CD4-positive, alpha-beta T cell treated with Interleukin-21 for 1 hour (primary cell): Measurements from ENCODE around the gene ENTR1.

Experiments used
- DNase-seq: peaks from one replicate; pipeline ENCODE4 v3.0.0-alpha.2; 2020

Gene ENTR1

DNA sequence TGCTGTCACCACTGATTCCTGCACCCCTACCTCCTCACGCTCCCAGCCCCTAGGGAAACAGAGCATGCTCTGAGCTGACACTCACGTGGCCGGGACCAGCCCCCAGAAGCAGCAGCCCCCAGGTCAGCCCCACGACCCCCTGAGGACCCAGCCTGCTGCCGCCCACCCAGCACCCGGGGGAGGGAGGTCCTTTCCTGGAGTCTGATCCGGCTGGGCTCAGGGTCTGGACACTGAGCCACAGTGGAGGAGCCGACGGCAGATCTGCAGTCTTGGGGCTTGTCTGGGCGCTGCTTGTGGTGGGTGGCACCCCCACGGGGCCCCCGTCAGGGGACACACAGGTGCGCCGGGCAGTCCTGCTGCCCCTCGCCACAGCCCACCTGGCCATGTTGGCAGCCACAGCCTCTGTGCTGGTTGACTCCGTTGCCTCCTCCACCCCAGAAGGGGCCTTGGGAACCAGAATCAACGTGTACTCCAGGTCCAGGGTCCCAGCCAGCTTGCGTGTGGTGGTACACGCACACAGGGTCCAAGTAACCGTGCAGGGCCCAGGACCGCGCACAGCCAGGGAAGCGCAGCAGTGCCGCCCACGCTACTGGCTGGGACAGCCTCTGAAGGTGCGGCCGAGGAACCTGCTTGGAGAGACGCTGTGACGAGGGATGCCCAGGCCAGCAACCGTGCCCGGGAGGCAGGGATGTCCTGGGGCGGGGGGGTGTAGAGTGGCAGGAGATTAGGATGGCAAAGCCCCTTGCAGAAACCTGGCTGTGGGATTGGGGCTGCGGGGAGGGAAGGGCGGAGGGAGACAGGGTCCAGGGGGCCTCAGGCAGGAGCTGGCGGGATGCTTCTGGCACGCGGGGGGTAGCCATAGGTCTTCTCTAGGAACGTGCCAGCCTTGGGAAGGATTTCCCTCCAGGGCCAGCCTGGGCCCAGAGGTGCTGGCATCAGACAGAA lies 50.4 kb downstream of the ENTR1 start:
- no peak for DNase-seq

DNA sequence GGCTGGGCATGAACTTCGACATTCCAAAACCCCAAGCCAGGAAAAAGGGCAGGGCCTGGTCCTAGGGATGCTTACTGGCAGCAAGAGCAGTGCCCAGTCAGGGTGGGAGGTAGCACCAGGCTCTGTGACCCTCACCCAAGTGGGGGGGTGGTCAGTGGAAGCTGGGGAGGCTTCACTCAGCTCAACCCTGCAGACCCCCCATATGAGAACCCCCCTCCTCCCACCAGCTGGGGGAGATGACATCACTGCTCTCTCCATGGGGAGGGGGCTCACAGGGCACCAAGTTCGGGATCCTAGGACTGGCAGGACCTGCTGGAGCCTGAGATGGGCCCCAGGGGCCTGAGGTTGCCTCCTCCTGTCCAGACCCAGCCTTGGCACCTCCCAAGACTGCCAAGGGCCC lies 51.5 kb downstream of the ENTR1 start:
- no peak for DNase-seq

DNA sequence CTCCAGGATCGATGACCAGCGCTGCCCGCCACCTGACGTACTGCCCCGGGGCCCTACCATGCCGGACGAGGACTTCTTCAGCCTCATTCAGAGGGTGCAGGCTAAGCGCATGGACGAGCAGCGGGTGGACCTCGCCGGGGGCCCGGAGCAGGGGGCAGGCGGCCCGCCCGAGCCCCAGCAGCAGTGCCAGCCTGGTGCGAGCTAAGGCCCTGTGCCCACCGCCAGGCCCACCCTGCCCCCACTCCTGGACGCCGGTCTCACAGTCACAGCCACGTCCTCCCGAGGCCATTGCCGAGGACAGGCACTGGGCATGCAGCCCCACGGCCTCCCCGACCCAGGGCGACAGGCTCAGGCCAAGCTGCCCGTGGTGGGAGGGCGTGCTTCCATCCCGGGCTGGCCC lies 52.4 kb downstream of the ENTR1 start:
- no peak for DNase-seq

DNA sequence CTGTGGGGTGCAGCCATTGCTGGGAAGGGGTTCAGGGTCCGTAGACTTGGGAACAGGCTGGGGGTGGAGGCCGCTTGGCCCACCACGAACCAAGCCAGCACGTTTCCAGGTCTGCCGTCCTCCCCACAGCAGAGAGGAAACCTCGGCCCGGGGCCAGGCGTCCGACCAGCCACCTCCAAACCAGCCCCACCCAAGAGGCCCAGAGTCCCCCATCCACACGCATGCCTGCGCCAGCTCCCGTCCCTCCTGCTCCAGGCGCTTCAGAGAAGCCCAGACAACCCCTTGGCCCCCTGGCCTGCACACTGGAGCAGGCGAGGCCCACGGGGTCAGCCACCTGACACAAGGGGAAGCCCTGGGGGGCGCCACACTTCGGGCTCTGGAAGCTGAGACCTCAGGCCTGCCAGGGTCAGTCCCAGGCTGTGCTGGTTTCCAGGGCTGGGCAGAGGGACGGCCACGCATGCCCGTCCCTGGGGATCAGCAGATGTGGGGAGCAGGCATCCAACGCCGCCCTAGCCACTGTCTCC lies 53.1 kb downstream of the ENTR1 start:
- no peak for DNase-seq

DNA sequence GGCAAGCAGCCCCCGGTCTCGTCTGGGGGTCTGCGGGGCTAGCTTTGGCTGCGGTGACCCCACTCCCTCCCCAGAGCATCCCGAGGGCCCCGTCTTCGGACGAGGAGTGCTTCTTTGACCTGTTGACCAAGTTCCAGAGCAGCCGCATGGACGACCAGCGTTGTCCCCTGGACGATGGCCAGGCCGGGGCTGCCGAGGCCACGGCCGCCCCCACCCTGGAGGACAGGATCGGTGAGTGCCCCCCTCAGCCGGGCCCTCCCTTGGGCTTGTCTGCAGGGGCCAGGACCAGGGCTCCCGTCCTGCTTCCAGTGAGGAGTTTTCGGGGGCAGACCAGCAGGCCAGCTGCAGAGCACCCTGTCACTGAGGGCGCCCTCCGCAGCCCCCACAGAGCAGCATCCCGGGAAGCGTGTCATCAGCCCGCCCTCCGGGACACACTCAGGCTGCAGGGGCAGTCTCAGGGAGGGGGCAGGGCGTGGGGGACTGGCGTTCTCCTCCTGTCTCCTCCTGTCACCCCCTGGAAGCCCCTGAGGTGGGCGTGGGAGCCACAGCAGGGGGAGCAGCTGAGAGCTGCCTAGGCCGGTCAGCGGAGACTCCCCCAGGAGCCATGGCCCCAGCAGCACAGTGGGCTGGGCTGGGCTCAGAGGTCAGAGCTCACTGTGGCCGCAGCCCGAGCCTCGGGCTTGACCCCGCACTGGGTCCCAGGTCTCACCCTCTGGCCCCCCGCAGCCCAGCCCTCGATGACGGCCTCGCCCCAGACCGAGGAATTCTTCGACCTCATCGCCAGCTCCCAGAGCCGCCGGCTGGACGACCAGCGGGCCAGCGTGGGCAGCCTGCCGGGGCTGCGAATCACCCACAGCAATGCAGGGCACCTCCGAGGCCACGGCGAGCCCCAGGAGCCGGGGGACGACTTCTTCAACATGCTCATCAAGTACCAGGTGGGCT lies 54.5 kb downstream of the ENTR1 start:
- no peak for DNase-seq

DNA sequence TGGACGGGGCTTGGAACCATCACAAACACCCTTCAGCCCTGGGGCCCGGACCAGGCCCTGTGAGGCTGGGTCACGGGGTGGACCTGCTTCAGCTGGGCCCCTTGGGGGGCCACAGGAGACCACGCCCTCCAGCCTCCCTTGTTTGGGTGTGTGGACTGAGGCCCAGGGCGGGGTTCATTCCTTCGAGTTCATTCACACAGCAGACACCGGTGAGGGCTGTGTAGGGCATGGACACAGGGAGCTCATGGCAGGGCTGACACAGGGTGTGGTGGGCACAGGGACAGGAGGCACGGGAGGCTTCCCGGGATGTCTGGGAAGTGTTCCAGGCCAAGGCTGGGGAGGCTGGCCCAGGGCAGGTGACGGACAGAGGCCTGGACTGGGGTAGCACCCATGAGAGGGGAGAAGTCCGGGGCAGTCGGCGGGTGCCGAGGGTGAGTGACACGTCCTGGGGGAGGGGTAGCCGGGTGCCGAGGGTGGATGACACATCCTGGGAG lies 55.8 kb downstream of the ENTR1 start:
- no peak for DNase-seq

DNA sequence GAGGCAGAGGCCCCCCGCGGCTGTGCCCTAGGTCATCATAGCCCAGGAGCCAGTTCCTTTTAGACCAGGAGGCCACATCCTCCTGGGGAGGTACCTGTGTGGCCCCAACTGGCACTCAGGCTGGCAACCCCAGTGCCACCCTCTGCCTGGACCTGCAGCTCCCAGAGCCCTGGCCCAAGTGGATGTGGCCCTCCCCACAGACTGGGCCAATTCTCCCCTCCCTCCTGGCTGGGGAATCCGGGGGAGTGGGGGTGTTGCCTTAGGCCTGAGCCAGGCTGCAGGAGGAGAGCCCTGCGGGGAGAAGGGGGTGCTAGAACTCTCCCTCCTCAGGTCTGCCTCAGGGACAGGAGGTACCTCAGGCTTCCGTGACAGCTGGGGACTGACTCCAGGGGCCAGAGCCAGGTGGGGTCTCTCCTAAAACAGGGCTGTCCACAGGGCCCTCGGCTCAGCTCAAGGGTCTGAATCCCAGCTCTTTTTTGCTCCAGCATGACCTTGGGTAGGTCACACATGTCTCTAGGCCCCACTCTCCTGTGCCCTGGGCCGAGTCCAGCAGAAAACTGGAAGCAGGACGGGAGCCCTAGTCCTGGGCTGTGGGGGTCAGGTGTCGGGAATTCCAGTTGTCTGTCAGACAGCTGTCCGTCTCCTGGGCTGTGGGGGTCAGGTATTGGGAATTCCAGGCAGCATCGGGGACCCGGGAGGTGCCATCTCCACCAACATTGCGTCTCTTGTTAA lies 56.5 kb downstream of the ENTR1 start:
- DNase-seq = no peak

DNA sequence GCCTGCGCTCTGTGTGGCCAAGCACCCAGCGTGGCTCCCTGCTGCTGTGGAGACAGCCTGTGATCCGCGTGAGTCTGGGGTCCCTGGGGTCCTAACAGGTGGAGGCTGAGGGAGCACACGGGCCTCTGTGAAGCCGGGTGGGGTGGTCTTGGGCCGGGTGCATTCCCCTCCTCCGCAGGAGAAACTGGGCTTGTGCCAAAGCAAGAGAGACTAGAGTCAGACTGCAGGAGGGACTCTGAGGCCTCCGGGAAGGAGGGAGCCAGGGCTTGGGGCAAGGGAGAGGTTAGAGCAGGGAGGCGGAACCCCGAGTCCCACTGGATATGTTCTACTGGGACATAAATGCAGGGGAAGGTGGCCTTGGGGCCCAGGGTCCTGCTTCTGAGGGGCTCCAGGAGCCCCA lies 57.3 kb downstream of the ENTR1 start:
- no peak for DNase-seq

DNA sequence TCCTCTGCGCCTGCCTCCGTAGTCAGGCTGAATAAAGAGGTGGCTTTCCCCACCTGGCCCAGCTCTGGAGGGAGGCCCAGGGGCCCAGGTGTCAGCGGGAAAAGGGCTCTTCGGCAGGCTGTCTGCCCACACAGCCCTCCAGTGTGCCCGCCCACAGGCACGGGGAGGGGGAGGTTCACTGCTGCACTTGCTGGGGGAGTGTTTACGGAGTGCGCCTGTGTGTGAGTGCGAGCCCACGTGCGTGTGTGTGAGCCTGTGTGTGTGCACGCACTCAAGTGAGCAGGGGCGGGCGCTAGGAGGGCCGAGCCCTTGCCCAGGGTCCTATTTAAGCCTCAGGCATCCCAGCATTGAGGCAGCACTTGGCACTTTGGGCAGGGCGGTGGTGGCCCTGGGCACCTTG lies 57.7 kb downstream of the ENTR1 start:
- no peak for DNase-seq
